KMS-11 (cell line): Measurements from ENCODE around the gene BCDIN3D.

Experiments
- H2AFZ ChIP-seq: fragments of 200-600 bp; sonication (generic); 2 replicates; pipeline ENCODE4 v1.6.1; 2016; ENCODE audit warnings: antibody characterized with exemption, mixed run types, low read depth
- H3K27ac ChIP-seq: fragments of 200-600 bp; sonication (generic); 2 replicates; pipeline ENCODE4 v1.6.1; 2016; ENCODE audit warnings: mild to moderate bottlenecking, mixed run types
- H3K27me3 ChIP-seq: fragments of 200-600 bp; sonication (generic); 2 replicates; pipeline ENCODE4 v1.6.1; 2017; ENCODE audit warnings: mild to moderate bottlenecking, low read depth, mixed run types, moderate library complexity; ENCODE audit not compliant: insufficient read depth
- H3K36me3 ChIP-seq: fragments of 200-600 bp; sonication (generic); 2 replicates; pipeline ENCODE4 v1.6.1; 2017; ENCODE audit warnings: mild to moderate bottlenecking, mixed run types; ENCODE audit not compliant: insufficient read depth
- H3K4me1 ChIP-seq: fragments of 200-600 bp; sonication (generic); 2 replicates; pipeline ENCODE4 v1.6.1; 2016; ENCODE audit warnings: mild to moderate bottlenecking, low read depth, mixed run types; ENCODE audit not compliant: poor library complexity, severe bottlenecking
- H3K4me2 ChIP-seq: fragments of 200-600 bp; sonication (generic); 2 replicates; pipeline ENCODE4 v1.7.0; 2016; ENCODE audit warnings: mild to moderate bottlenecking, mixed run types
- H3K4me3 ChIP-seq: fragments of 200-600 bp; sonication (generic); IDR thresholded peaks from 2 replicates; pipeline ENCODE4 v1.6.1; 2017; ENCODE audit warnings: low read depth, low read length, mixed read lengths; ENCODE audit not compliant: insufficient read depth
- H3K79me2 ChIP-seq: fragments of 200-600 bp; sonication (generic); 2 replicates; pipeline ENCODE4 v1.6.1; 2016; ENCODE audit warnings: low read depth, mixed run types; ENCODE audit not compliant: insufficient read depth
- H3K9ac ChIP-seq: fragments of 200-600 bp; sonication (generic); 2 replicates; pipeline ENCODE4 v1.6.1; 2016; ENCODE audit warnings: mild to moderate bottlenecking, mixed run types
- H4K20me1 ChIP-seq: fragments of 200-600 bp; sonication (generic); 2 replicates; pipeline ENCODE4 v1.6.1; 2016; ENCODE audit warnings: mild to moderate bottlenecking, mixed run types; ENCODE audit not compliant: insufficient read depth
- CTCF ChIP-seq: fragments of 200-600 bp; sonication (generic); conservative IDR thresholded peaks from 2 replicates; pipeline ENCODE4 v1.6.1; 2017; ENCODE audit warnings: low read depth, mild to moderate bottlenecking, antibody characterized with exemption, low read length, moderate library complexity, mixed read lengths

BCDIN3D gene

GRCh38 chr12:49868449-49868848 is 25.5 kb upstream of the BCDIN3D start:
- Histone ChIP-seq H3K4me1 (no peaks in the 10 kb centered on the region), H3K9ac (no peak overlapping the region), H3K27ac (no peak overlapping the region), H3K79me2 (no peaks in the 10 kb centered on the region), H4K20me1 (no peaks in the 10 kb centered on the region), H3K36me3 (no peaks in the 10 kb centered on the region), H3K27me3 (no peaks in the 10 kb centered on the region; the same call in 1 of the 2 replicates), H2AFZ (no peak overlapping the region), H3K4me2 (no peak overlapping the region), H3K4me3 (no peak overlapping the region)
- TF ChIP-seq CTCF: no peak

GRCh38 chr12:49867570-49868341 is 24.9 kb upstream of the BCDIN3D start:
- no peak overlapping the region for H3K27ac ChIP-seq
- no peak overlapping the region for H3K4me3 ChIP-seq
- no peak for TF ChIP-seq CTCF
- 0 out of 2 replicates have a peak overlapping the region, but pooled peaks have one; percentile 87 for H2AFZ ChIP-seq
- H3K4me1 ChIP-seq: no peaks in the 10 kb centered on the region
- H3K9ac ChIP-seq: no peak overlapping the region
- no peaks in the 10 kb centered on the region for H3K36me3 ChIP-seq
- H4K20me1 ChIP-seq: no peaks in the 10 kb centered on the region
- no peaks in the 10 kb centered on the region; the same call in 1 of the 2 replicates for H3K27me3 ChIP-seq
- no peaks in the 10 kb centered on the region for H3K79me2 ChIP-seq
- H3K4me2 ChIP-seq: no peak overlapping the region

GRCh38 chr12:49866859-49867569 is 24.1 kb upstream of the BCDIN3D start:
- Histone ChIP-seq H3K9ac (no peak overlapping the region), H3K4me3 (no peak overlapping the region), H3K4me1 (no peaks in the 10 kb centered on the region), H4K20me1 (no peaks in the 10 kb centered on the region), H3K36me3 (no peaks in the 10 kb centered on the region), H3K79me2 (no peaks in the 10 kb centered on the region), H2AFZ (peak overlapping the region; percentile 87), H3K27ac (no peak overlapping the region), H3K4me2 (no peak overlapping the region), H3K27me3 (no peaks in the 10 kb centered on the region; the same call in 1 of the 2 replicates)
- peak; percentile 96 for TF ChIP-seq CTCF

- no peaks in the 10 kb centered on the region for H3K4me1 ChIP-seq
- H3K9ac ChIP-seq: no peak overlapping the region
- TF ChIP-seq CTCF: no peak
- H3K27me3 ChIP-seq: no peaks in the 10 kb centered on the region; the same call in 1 of the 2 replicates
- H3K79me2 ChIP-seq: no peaks in the 10 kb centered on the region
- no peaks in the 10 kb centered on the region for H3K36me3 ChIP-seq
- no peak overlapping the region for H3K27ac ChIP-seq
- no peak overlapping the region for H3K4me2 ChIP-seq
- no peak overlapping the region for H3K4me3 ChIP-seq
- H2AFZ ChIP-seq: no peak overlapping the region
- H4K20me1 ChIP-seq: no peaks in the 10 kb centered on the region
Observed at GRCh38 chr12:49865782-49866135, 22.9 kb upstream of the BCDIN3D start.
